NCI-H2081 (cell line): ENCODE results near the gene PSMD14.
"Not testable (repeated sequence)": the region's sequence is repeated elsewhere in the genome, so short reads cannot be mapped to it uniquely, and the experiment has no call there.

Experiments
- DNase-seq, 2 experiments: peaks; one replicate each; lab custom pipeline; 2025; lab: John Stamatoyannopoulos, UW

Gene PSMD14

GRCh38 chr2:161308178-161308955 is at the start of gene PSMD14:
Gene PSMD14 (plus strand): TSS chr2:161308425. CDS start chr2:161318826, 10,401 bp downstream.
- DNase-seq: peak; percentile 90 to 95

GRCh38 chr2:161265874-161266273 is 42.4 kb upstream of the PSMD14 start:
- DNase-seq: peak in 1 of 2 experiments; percentile 33

- no peak for DNase-seq
Measured at GRCh38 chr2:161269111-161269510, 39.1 kb upstream of the PSMD14 start.

GRCh38 chr2:161273038-161273760 is 35.0 kb upstream of the PSMD14 start:
- DNase-seq: peak; percentile 63 to 70

GRCh38 chr2:161278564-161279229 is 29.5 kb upstream of the PSMD14 start:
- DNase-seq: not testable (repeated sequence)

GRCh38 chr2:161279230-161279815 is 28.9 kb upstream of the PSMD14 start:
- not testable (repeated sequence) for DNase-seq

- not testable (repeated sequence) for DNase-seq
Measured at GRCh38 chr2:161280906-161281323, 27.3 kb upstream of the PSMD14 start.

GRCh38 chr2:161281615-161282310 is 26.5 kb upstream of the PSMD14 start:
- DNase-seq: not testable (repeated sequence)

- not testable (repeated sequence) for DNase-seq
Measured at GRCh38 chr2:161282311-161282644, 25.9 kb upstream of the PSMD14 start.

GRCh38 chr2:161283926-161284325 is 24.3 kb upstream of the PSMD14 start:
- DNase-seq: no peak

GRCh38 chr2:161303535-161304050 is 4.6 kb upstream of the PSMD14 start:
- no peak for DNase-seq

- no peak for DNase-seq
Measured at GRCh38 chr2:161306919-161307318, 1.3 kb upstream of the PSMD14 start.

- DNase-seq: no peak
Measured at GRCh38 chr2:161307676-161308075, 549 bp upstream of the PSMD14 start.

GRCh38 chr2:161312996-161313395 is 4.8 kb downstream of the PSMD14 start:
- DNase-seq: no peak

- DNase-seq: no peak
Measured at GRCh38 chr2:161315380-161315779, 7.2 kb downstream of the PSMD14 start.

GRCh38 chr2:161316701-161317100 is 8.5 kb downstream of the PSMD14 start:
- no peak for DNase-seq

GRCh38 chr2:161321944-161322648 is 13.9 kb downstream of the PSMD14 start:
- DNase-seq: no peak

GRCh38 chr2:161324876-161325275 is 16.7 kb downstream of the PSMD14 start:
- DNase-seq: no peak

GRCh38 chr2:161327582-161327981 is 19.4 kb downstream of the PSMD14 start:
- no peak for DNase-seq

- no peak for DNase-seq
Measured at GRCh38 chr2:161332371-161332967, 24.2 kb downstream of the PSMD14 start.
